MM.1S (cell line): ENCODE data around the gene TMEM178B.

Experiments
- DNase-seq: peaks from one replicate; pipeline ENCODE4 v3.0.0-alpha.2; 2015
- H2AFZ ChIP-seq: fragments of 300-600 bp; sonication (generic); 2 replicates; pipeline ENCODE4 v1.6.0; 2016; ENCODE audit warnings: antibody characterized with exemption, low read length
- H3F3A ChIP-seq: fragments of 300-600 bp; sonication (generic); 2 replicates; pipeline ENCODE4 v1.6.1; 2016; ENCODE audit warnings: mild to moderate bottlenecking, antibody characterized with exemption, low read length, moderate library complexity, mixed read lengths; ENCODE audit not compliant: insufficient read depth
- H3K27ac ChIP-seq: fragments of 300-600 bp; sonication (generic); 2 replicates; pipeline ENCODE4 v1.5.1; 2016; ENCODE audit warnings: mild to moderate bottlenecking, low read length
- H3K27me3 ChIP-seq: fragments of 300-600 bp; sonication (generic); replicated peaks from 2 replicates; pipeline ENCODE4 v1.6.0; 2016; ENCODE audit warnings: low read length; ENCODE audit not compliant: insufficient read depth
- H3K36me3 ChIP-seq: fragments of 300-600 bp; sonication (generic); replicated peaks from 2 replicates; pipeline ENCODE4 v1.6.1; 2016; ENCODE audit warnings: mild to moderate bottlenecking, low read length, mixed read lengths; ENCODE audit not compliant: insufficient read depth
- H3K4me1 ChIP-seq: fragments of 300-600 bp; sonication (generic); 2 replicates; pipeline ENCODE4 v1.6.1; 2016; ENCODE audit warnings: low read length, mixed read lengths
- H3K4me2 ChIP-seq: fragments of 300-600 bp; sonication (generic); 2 replicates; pipeline ENCODE4 v1.6.0; 2016; ENCODE audit warnings: low read depth, low read length
- H3K4me3 ChIP-seq: fragments of 300-600 bp; sonication (generic); 2 replicates; pipeline ENCODE4 v1.5.1; 2016; ENCODE audit warnings: low read length, mixed read lengths
- H3K79me2 ChIP-seq: fragments of 300-600 bp; sonication (generic); 2 replicates; pipeline ENCODE4 v1.6.1; 2016; ENCODE audit warnings: mixed run types, low read length, mixed read lengths
- H3K9ac ChIP-seq: fragments of 300-600 bp; sonication (generic); 2 replicates; pipeline ENCODE4 v1.6.1; 2016; ENCODE audit warnings: low read length, mixed read lengths
- H3K9me2 ChIP-seq: fragments of 300-600 bp; sonication (generic); replicated peaks from 2 replicates; pipeline ENCODE4 v1.6.1; 2016; ENCODE audit warnings: mild to moderate bottlenecking, low read length, mixed read lengths; ENCODE audit not compliant: insufficient read depth
- H3K9me3 ChIP-seq: fragments of 300-600 bp; sonication (generic); replicated peaks from 2 replicates; pipeline ENCODE4 v1.6.1; 2016; ENCODE audit warnings: mild to moderate bottlenecking, low read length, mixed read lengths; ENCODE audit not compliant: insufficient read depth
- H4K20me1 ChIP-seq: fragments of 300-600 bp; sonication (generic); 2 replicates; pipeline ENCODE4 v1.6.1; 2016; ENCODE audit warnings: mild to moderate bottlenecking, low read length, moderate library complexity, mixed read lengths; ENCODE audit not compliant: insufficient read depth
- EZH2 ChIP-seq: fragments of 300-600 bp; sonication (generic); optimal IDR thresholded peaks from 2 replicates; pipeline ENCODE3; 2017; ENCODE audit warnings: low read depth, mild to moderate bottlenecking, antibody characterized with exemption, low read length, mixed read lengths
- EZH2phosphoT487 ChIP-seq: fragments of 300-600 bp; sonication (generic); IDR thresholded peaks from 2 replicates; pipeline ENCODE4 v1.6.1; 2018; ENCODE audit warnings: antibody characterized with exemption, low read length
- TF ChIP-seq, protein P1 (sequence below): fragments of 300-600 bp; sonication (generic); IDR thresholded peaks from 2 replicates; pipeline ENCODE4 v1.5.1; 2016; ENCODE audit warnings: antibody characterized with exemption, low read length, mixed read lengths

The TMEM178B gene

DNA sequence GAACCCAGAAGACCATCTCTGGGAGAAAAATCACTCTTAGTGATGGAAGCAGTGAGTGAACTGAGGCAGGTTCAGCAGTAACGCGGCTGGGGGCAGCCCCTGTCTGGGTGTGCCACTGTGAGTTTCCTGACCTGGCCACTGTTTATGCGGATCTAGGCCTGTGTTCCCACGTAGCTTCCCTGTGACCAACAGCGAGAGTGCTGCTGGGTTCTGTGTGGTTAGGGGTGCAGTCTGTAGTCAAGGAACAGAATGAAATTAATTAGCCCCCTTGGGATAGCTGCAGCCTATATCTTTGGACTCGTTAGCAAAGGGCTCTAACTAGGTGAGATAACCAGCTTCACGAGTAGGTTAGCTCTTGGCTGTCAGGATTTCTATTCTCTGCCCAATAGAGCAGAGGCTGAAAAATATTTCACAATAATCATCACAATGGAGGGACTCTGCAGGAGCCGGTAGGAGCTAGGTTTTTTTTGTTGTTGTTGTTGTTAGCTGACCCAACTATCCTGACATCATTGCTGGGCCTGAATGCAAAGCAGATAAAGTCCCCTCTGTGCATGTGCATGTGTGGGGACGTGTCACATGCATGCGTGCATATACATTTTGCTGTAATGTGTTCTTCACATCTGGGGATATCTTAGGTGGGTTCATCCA is 164.9 kb downstream of the TMEM178B start:
- Histone ChIP-seq H2AFZ (no peak overlapping the region), H3K27me3 (no peaks in the 10 kb centered on the region), H3K4me2 (no peak overlapping the region), H3K9me2 (no peaks in the 10 kb centered on the region), H3K36me3 (no peaks in the 10 kb centered on the region), H3K79me2 (no peaks in the 10 kb centered on the region), H4K20me1 (no peaks in the 10 kb centered on the region), H3F3A (no peaks in the 10 kb centered on the region), H3K9ac (no peak overlapping the region), H3K4me1 (0 out of 2 replicates have a peak, but pooled peaks cover 6% of the 10 kb centered on the region), H3K27ac (no peak overlapping the region), H3K4me3 (no peak overlapping the region), H3K9me3 (no peaks in the 10 kb centered on the region)
- DNase-seq = no peak
- TF ChIP-seq EZH2 (no peak), EZH2phosphoT487 (no peak)
- TF ChIP-seq, protein P1, sequence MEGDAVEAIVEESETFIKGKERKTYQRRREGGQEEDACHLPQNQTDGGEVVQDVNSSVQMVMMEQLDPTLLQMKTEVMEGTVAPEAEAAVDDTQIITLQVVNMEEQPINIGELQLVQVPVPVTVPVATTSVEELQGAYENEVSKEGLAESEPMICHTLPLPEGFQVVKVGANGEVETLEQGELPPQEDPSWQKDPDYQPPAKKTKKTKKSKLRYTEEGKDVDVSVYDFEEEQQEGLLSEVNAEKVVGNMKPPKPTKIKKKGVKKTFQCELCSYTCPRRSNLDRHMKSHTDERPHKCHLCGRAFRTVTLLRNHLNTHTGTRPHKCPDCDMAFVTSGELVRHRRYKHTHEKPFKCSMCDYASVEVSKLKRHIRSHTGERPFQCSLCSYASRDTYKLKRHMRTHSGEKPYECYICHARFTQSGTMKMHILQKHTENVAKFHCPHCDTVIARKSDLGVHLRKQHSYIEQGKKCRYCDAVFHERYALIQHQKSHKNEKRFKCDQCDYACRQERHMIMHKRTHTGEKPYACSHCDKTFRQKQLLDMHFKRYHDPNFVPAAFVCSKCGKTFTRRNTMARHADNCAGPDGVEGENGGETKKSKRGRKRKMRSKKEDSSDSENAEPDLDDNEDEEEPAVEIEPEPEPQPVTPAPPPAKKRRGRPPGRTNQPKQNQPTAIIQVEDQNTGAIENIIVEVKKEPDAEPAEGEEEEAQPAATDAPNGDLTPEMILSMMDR = no peak

DNA sequence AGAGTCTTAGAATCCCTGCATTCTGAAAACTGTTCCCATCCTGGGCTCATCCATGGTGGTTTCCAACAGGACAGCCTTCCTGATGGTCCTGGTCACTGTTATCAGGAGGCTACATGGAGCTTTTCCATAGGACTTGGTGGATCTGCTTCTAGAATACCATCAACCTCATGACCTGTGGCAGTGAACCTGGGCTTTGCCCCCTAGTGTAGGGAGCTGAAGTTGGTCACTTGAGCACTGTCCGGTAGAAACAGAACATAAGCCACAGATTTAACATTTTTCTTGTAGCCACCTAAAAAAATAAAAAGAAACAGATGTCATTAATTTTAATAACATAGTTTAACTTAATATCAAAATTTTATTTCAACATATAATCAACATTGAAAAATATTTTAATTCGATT is 165.8 kb downstream of the TMEM178B start:
- H3K27me3 ChIP-seq = no peaks in the 10 kb centered on the region
- no peaks in the 10 kb centered on the region for H3F3A ChIP-seq
- DNase-seq = no peak
- no peaks in the 10 kb centered on the region for H3K36me3 ChIP-seq
- no peak overlapping the region for H2AFZ ChIP-seq
- H3K4me3 ChIP-seq = no peak overlapping the region
- no peak overlapping the region for H3K9ac ChIP-seq
- H3K9me2 ChIP-seq = no peaks in the 10 kb centered on the region
- H4K20me1 ChIP-seq = no peaks in the 10 kb centered on the region
- no peaks in the 10 kb centered on the region for H3K79me2 ChIP-seq
- no peak overlapping the region for H3K4me2 ChIP-seq
- H3K27ac ChIP-seq = no peak overlapping the region
- no peaks in the 10 kb centered on the region for H3K9me3 ChIP-seq
- TF ChIP-seq, protein P1 = no peak
- TF ChIP-seq EZH2 (no peak), EZH2phosphoT487 (no peak)
- H3K4me1 ChIP-seq = 0 out of 2 replicates have a peak, but pooled peaks cover 6% of the 10 kb centered on the region

DNA sequence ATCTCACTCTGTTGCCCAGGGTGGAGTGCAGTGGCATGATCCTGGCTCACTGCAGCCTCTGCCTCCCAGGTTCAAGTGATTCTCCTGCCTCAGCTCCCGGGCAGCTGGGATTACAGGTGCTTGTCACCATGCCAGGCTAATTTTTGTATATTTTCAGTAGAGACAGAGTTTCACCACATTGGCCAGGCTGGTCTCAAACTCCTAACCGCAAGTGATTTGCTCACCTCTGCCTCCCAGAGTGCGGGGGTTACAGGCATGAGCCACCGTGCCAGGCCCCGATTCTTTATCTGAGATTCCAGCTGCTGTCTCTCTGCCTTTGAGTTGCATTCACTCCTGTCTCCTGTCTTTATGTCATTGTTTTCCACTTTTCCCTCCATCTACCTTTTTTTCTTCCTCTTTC is 168.7 kb downstream of the TMEM178B start:
- H4K20me1 ChIP-seq = no peaks in the 10 kb centered on the region
- no peak overlapping the region for H3K27ac ChIP-seq
- no peaks in the 10 kb centered on the region for H3K27me3 ChIP-seq
- no peaks in the 10 kb centered on the region for H3F3A ChIP-seq
- H3K9me3 ChIP-seq = no peaks in the 10 kb centered on the region
- TF ChIP-seq EZH2phosphoT487 = no peak
- TF ChIP-seq, protein P1 = no peak
- no peak for TF ChIP-seq EZH2
- no peak overlapping the region for H3K4me3 ChIP-seq
- no peak for DNase-seq
- no peak overlapping the region for H2AFZ ChIP-seq
- H3K79me2 ChIP-seq = no peaks in the 10 kb centered on the region
- no peaks in the 10 kb centered on the region for H3K36me3 ChIP-seq
- H3K9ac ChIP-seq = no peak overlapping the region
- 0 out of 2 replicates have a peak, but pooled peaks cover 6% of the 10 kb centered on the region for H3K4me1 ChIP-seq
- H3K9me2 ChIP-seq = no peaks in the 10 kb centered on the region
- H3K4me2 ChIP-seq = no peak overlapping the region
